ENCODE measurements around the gene CCS.

Gene CCS

DNA sequence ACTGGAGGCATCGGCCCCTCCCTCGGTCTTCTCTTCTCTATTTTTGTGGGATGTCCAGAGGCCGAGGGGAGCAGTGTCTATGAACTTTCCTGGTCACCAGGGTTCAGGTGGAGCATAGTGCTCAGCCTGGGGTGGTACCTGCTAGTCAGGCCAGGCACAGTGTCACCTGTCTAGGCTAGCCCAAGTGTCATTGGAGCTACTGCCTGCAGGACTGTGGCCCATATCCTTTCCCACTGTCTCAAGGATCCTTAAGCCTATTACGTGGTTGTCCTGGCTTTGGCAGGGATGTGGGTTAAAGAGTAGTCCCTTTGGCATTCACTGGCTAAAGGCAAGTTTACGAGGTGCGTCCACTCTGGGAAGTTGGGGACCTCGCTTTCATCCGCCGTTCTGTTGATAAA, 32.8 kb downstream of the CCS start:
- TF ChIP-seq, protein P1, sequence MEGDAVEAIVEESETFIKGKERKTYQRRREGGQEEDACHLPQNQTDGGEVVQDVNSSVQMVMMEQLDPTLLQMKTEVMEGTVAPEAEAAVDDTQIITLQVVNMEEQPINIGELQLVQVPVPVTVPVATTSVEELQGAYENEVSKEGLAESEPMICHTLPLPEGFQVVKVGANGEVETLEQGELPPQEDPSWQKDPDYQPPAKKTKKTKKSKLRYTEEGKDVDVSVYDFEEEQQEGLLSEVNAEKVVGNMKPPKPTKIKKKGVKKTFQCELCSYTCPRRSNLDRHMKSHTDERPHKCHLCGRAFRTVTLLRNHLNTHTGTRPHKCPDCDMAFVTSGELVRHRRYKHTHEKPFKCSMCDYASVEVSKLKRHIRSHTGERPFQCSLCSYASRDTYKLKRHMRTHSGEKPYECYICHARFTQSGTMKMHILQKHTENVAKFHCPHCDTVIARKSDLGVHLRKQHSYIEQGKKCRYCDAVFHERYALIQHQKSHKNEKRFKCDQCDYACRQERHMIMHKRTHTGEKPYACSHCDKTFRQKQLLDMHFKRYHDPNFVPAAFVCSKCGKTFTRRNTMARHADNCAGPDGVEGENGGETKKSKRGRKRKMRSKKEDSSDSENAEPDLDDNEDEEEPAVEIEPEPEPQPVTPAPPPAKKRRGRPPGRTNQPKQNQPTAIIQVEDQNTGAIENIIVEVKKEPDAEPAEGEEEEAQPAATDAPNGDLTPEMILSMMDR (conservative IDR thresholded peaks at IDR 0.05) = no peak
- H3K27ac ChIP-seq = no peak overlapping the region

DNA sequence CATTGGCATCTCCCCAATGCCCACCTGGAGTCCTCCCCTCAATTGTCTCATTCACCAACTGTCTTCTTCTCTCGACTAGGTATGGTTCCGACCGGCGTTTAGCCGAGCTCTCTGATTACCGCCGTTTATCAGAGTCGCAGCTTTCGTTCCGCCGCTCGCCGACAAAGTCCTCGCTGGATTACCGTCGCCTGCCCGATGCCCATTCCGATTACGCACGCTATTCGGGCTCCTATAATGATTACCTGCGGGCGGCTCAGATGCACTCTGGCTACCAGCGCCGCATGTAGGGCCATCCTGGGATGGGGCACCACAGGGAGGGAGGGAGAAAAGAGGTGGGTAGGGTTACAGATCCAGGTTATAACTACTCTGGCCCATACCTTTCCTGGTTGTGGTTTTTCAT, 33.4 kb downstream of the CCS start:
- TF ChIP-seq, protein P1 (conservative IDR thresholded peaks at IDR 0.05) = no peak
- no peak overlapping the region for H3K27ac ChIP-seq

DNA sequence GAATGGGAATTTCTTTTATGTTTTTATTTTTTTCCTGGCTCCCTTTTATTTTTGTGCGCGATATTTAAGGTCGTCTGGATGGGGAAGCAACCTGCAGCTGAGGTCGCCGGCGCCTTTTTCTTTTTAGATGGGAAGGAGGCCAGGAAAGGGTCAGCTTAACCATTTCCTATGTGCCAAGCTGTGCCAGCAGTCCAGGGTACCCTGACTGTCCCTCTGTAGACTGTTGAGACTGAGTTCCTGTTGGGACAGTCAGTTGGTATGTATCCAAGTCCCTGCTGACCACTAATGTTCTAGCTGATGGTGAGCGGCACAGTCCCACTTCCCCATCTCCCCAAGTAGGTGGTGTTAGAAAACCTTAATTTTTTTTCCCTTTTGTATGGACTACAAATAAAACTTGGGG, 33.9 kb downstream of the CCS start:
- TF ChIP-seq, protein P1 (conservative IDR thresholded peaks at IDR 0.05) = no peak
- H3K27ac ChIP-seq = no peak overlapping the region

DNA sequence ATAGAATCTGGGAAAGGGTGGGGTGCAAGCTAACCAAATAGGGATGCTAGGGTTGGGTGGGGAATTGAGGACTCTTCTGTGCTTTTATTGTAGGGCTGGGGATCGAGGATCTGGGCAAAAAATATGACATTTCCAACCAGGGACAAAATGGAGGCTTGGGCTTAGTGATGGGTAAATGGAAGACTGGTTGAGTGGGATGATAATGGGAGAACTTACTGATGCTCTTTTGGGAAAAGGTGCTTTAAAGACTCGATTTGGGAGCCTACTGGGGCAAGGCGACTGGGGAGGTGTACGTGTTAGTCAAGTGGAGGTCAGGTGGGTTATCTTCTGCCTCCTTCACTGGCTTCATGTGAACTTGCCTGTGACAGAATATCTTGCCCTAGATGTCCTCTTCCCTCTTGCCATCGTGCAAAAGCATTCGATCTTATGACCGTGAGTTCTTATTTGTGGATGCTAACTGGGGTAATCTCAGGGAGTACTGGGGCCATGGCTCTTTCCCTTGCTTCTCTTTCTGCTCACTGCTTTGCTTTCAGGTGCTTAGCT, 35.1 kb downstream of the CCS start:
- TF ChIP-seq, protein P1 (conservative IDR thresholded peaks at IDR 0.05) = no peak

DNA sequence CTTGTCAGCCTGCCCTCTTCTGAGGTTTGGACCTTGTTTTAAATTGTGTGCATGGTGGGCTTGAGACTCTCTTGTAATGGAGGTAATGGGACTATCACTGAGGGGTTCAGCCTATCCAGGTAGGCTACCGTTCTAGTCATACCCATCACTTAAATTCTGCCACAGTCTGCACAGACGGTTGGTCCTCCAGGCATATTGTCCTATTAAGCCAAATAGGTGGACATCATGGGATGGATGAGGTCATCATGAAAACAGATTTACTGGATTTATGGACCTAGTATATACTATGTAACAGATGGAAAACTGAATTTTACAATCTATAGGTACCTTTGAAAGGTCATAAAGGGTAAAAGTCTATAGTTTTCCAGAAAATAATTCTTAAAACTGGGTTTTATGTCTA, 36.4 kb downstream of the CCS start:
- TF ChIP-seq, protein P1 (conservative IDR thresholded peaks at IDR 0.05) = no peak
- H3K27ac ChIP-seq = no peak overlapping the region

More for the DNA sequence above, 35.1 kb downstream of the CCS start:
- H3K27ac ChIP-seq = no peak overlapping the region

DNA sequence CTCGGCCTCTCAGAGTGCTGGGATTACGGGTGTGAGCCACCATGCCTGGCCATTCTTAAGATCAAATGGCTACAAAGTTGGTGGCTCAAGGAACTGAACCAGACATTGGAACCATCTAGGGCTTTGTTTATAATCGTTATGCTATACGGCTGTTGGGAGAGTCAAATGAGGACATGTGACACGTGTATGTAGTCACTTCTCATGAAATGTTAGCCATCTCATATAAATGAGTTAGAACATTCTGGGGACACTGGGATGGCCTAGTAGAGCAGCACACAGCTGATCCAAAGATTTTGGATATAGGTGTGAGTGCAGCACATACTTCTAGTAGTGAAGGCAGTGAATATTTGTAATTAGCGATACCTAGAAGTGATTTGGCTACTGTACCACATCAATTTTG, 38.9 kb downstream of the CCS start:
- TF ChIP-seq, protein P1 (conservative IDR thresholded peaks at IDR 0.05) = no peak
- peak overlapping the region; percentile 51 for H3K27ac ChIP-seq

DNA sequence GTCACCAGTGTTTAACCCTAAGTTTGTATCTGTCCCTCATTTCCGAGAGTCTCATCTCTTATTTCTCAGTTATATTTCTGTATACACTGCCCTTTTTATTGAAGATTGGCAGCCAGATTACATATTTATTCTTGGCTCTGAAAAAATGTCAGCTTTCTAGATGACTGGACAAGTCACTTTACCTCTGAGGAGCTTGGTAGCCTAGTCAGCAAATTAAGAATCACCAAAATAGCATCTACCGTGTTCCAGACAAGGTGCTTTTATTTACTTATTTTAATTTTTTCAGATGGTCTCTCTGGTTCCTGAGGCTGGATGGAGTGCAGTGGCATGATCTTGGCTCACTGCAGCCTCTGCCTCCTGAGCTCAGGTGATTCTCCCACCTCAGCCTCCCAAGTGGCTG, 40.0 kb downstream of the CCS start:
- TF ChIP-seq, protein P1 (conservative IDR thresholded peaks at IDR 0.05) = no peak
- H3K27ac ChIP-seq = peak overlapping the region; percentile 51

Data from VCaP (cell line).